ENCODE data around the gene TUSC1.
"Not testable (repeated sequence)": the region's sequence is repeated elsewhere in the genome, so short reads cannot be mapped to it uniquely, and the experiment has no call there.

The TUSC1 gene

DNA sequence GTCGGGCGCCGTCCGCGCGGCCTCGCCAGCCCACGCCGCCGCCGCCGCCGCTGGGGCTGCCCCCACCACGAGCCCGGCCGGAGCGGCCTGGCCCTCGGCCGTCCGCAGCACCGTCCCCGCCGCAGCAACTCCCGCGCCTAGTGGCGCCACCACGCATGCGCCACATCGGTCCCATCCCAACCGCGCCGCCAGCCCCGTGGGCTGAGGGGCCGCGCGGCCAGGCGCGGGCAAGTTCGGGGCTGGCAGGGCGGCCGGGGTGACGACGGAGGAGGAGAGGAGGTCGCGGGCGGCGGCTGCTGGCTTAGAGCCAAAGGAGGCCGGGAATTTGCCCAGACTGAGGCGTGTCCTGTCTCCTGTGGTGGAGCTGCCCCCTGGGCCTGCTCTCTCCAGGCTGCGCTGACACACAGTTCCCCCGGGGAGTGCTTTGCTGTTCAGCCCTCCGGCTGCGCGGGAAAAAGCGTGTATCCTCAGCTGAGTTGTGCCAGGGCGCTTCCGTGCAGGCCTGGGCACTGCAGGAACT, at the start of gene TUSC1:
TSS of gene TUSC1 (minus strand) at position 298 of the 520 bp plus-strand sequence. CDS start at position 166, 132 bp downstream.
- peak; percentile 69 for DNase-seq (ENCODE audit: low spot score)

DNA sequence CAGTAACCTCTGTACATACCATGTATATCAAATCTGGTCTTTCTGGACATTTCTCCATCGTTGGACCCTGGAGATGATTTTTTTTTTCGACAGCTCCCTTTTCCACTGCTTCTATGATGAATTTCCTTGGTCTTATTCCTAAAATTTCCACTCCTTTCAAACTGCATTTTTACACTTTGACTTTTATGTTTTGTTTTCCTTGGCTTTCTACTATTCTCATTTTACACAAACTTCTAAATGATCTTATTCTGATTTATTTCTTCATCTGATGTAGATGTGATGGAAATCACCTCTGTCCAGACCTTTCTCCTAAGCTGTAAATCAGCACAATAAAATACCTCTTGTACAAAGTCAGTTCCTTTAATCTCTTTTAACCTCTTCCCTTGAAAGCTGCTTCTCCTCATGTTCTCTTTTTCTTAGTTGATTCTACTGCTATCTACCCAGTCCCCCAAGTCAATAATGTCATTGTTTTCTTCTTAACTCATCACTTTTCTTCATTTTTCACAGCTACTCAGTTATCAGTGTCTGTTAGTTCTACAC, 48.7 kb upstream of the TUSC1 start:
- DNase-seq (ENCODE audit: low spot score): no peak

DNA sequence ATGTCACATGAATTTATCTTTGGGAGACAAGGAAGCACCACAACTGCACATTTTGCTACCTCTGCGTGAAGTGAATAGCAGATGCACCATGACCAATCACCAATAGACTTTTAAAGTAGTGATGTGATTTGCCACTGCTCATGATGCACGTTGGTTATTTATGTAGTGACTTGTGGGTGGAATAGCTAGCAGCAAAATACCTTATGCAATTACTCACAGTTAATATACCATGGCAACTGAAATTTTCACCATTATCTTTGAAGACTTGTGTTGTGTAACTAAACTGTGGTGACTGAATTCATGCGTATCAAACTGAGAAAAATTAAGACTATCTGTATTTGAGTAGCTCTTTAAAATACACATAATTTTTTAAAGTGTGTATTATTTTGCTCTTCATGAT, 46.2 kb upstream of the TUSC1 start:
- DNase-seq (ENCODE audit: low spot score): no peak

GRCh38 chr9:25716220-25716872, 38.1 kb upstream of the TUSC1 start:
- DNase-seq (ENCODE audit: low spot score): peak; percentile 68

GRCh38 chr9:25709941-25710340, 31.7 kb upstream of the TUSC1 start:
- DNase-seq (ENCODE audit: low spot score): no peak

- no peak for DNase-seq (ENCODE audit: low spot score)
Measured at GRCh38 chr9:25704800-25705199, 26.6 kb upstream of the TUSC1 start.

- no peak for DNase-seq (ENCODE audit: low spot score)
Measured at GRCh38 chr9:25703701-25704357, 25.6 kb upstream of the TUSC1 start.

- DNase-seq (ENCODE audit: low spot score): no peak
Measured at GRCh38 chr9:25702536-25702935, 24.3 kb upstream of the TUSC1 start.

GRCh38 chr9:25700899-25701298, 22.7 kb upstream of the TUSC1 start:
- DNase-seq (ENCODE audit: low spot score): not testable (repeated sequence)

DNA sequence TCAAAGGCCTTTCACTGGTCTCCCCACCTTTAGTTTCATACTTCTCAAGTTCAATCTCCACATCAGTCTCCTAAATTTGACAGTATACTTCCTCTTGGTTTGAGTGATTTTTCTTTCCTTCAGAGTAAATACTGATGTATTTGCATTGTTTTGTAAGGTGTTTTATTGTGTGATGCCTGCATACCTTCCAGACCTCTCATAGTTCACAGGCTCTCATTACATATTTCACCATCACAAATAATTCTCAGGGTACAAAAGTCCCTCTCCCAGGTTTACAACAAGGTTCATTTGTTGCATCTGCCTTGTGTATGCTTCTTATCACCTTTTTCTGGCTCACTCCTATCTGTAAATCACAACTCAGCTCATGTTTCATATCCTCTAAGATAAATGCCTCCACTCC, 22.2 kb upstream of the TUSC1 start:
- no peak for DNase-seq (ENCODE audit: low spot score)

- DNase-seq (ENCODE audit: low spot score): no peak
Measured at GRCh38 chr9:25691786-25692185, 13.5 kb upstream of the TUSC1 start.

GRCh38 chr9:25684321-25684720, 6.1 kb upstream of the TUSC1 start:
- DNase-seq (ENCODE audit: low spot score): no peak

GRCh38 chr9:25681266-25681665, 3.0 kb upstream of the TUSC1 start:
- DNase-seq (ENCODE audit: low spot score): no peak

DNA sequence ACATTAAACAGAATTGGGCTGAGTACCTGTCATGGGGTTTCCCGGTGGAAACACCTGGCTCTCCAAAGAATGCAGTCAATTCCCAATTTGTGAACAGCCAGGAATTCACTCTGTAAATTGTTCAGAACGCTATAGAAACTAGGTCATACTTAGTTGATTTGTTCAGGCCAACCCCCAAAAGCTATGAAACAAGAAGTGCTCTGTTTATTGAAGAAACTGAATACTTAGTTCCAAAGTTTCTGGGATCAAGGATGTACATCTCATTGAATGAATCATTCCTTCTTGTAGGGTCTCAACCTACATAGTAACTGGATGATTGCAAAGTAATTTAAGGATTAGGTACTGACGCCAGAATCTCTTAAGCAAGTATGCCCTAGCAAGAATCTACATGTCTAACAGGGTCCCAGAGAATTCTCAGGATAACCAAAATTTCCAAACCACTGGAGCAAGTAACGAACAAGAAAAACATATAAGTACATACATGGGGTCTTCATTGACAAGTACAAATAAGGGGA, 659 bp upstream of the TUSC1 start:
- no peak for DNase-seq (ENCODE audit: low spot score)

GRCh38 chr9:25677301-25678146, 720 bp downstream of the TUSC1 start:
- peak; percentile 77 for DNase-seq (ENCODE audit: low spot score)

- DNase-seq (ENCODE audit: low spot score): not testable (repeated sequence)
Measured at GRCh38 chr9:25675858-25676257, 2.4 kb downstream of the TUSC1 start.

- no peak for DNase-seq (ENCODE audit: low spot score)
Measured at GRCh38 chr9:25658571-25658970, 19.7 kb downstream of the TUSC1 start.

DNA sequence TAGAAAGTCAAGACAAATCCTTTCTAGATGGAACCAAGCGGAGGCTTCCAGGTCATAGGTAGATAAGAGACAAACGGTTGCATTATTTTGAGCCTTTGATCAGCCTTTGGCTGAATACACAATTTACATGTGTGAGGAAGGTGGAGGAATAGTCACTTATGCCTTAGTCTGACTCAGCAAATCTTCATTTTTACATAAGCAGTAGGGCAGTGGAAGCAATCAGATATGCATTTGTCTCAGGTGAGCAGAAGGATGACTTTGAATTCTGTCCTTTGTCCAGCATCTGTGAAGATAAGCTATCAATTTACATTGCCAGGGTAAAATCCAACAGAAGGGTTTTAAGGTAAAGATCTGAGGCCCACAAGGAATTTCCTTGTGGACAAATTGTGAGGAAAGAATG, 23.8 kb downstream of the TUSC1 start:
- no peak for DNase-seq (ENCODE audit: low spot score)

DNA sequence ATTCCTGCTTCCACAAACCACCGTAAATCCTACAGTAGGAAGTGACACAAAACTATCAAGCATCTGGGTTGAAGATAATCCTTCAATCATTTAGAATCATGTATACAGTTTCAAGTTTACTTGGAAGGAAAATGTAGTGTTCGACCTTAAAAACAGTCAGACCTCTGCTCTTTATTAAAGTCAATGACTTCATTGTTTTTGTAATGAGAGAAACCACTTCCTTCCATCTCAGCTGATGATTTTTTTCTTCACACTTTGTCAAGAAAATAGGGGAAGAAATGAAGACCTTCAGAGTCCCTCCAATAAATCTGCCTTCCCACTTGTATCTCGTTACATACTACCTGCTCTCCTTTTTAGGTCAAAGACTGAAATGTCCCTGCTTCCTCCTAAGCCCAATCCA, 30.1 kb downstream of the TUSC1 start:
- DNase-seq (ENCODE audit: low spot score): no peak

DNA sequence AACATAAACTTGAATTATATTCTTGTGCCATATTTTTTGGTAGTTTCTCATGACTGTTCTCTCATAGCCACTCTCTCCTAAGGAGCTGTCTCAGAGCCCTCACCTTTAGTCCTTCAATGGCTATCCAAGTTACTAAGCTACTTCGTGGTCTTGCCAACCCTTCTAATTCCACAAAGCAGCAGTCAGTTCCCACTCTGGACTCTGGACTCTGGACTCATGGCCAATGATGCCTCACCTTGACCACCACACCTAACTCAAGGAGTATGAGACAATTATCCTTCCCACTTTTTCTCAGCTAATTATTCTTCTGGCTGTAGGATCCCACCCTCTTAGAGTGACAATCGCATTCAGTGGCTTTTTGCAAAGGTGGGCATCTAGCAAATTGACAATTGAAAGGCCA, 42.2 kb downstream of the TUSC1 start:
- DNase-seq (ENCODE audit: low spot score): no peak

GRCh38 chr9:25629231-25629630, 49.0 kb downstream of the TUSC1 start:
- DNase-seq (ENCODE audit: low spot score): no peak

Measured in ecto neural progenitor cell (in vitro differentiated cells).